CD8-positive, alpha-beta memory T cell (primary cell): ENCODE results near the gene TBCD. TPM values are rescaled to one million over a fixed set of nuclear protein-coding genes. Genes with fewer than 3 reads are reported as not detected.
"Not testable (repeated sequence)": the region's sequence is repeated elsewhere in the genome, so short reads cannot be mapped to it uniquely, and the experiment has no call there.

ENCODE experiments used
- CTCF ChIA-PET: fragments of 350-600 bp; sonication (Branson Sonifier 250); formaldehyde crosslinking; loops from one replicate; lab custom pipeline; 2021; ENCODE audit warnings: antibody characterized with exemption; lab: Charles Lee
- POLR2A ChIA-PET: fragments of 350-600 bp; sonication (Branson Sonifier 250); formaldehyde crosslinking; loops from one replicate; lab custom pipeline; 2021; ENCODE audit warnings: antibody characterized with exemption; lab: Charles Lee
- DNase-seq, 5 donors: peaks; one replicate each; pipeline versions ENCODE4 v3.0.0 to v3.0.0-alpha.2; 2020 to 2022; ENCODE audit warnings: mixed read lengths in 1 of 5
- H3K27ac ChIP-seq: one replicate; pipeline ENCODE4 v1.7.0; 2013; ENCODE audit warnings: low read depth, mild to moderate bottlenecking, low read length, moderate library complexity
- H3K27me3 ChIP-seq: 2 replicates; pipeline ENCODE4 v1.7.0; 2013; ENCODE audit warnings: low read length, mild to moderate bottlenecking; ENCODE audit not compliant: insufficient read depth, poor library complexity, severe bottlenecking
- H3K36me3 ChIP-seq: 2 replicates; pipeline ENCODE4 v1.7.0; 2013; ENCODE audit warnings: mild to moderate bottlenecking, low read length, moderate library complexity; ENCODE audit not compliant: insufficient read depth
- H3K4me1 ChIP-seq: 2 replicates; pipeline ENCODE4 v1.7.0; 2013; ENCODE audit warnings: mild to moderate bottlenecking, low read length, moderate library complexity; ENCODE audit not compliant: insufficient read depth
- H3K4me3 ChIP-seq: 2 replicates; pipeline ENCODE4 v1.7.0; 2013; ENCODE audit warnings: mild to moderate bottlenecking, low read length
- H3K9me3 ChIP-seq: 2 replicates; pipeline ENCODE4 v1.7.0; 2013; ENCODE audit warnings: mild to moderate bottlenecking, low read length
- H3K27ac Mint-ChIP-seq, 8 donors: one replicate each; pipeline ENCODE4 v1.8.0; 2020 to 2021; ENCODE audit warnings: mixed read lengths in 8 of 8, mild to moderate bottlenecking in 6 of 8, inconsistent platforms in 3 of 8, moderate library complexity in 3 of 8
- H3K27me3 Mint-ChIP-seq, 2 donors: one replicate each; pipeline ENCODE4 v1.8.0; 2020 to 2021; ENCODE audit warnings: mixed read lengths in 2 of 2, mild to moderate bottlenecking in 1 of 2, moderate library complexity in 1 of 2
- H3K36me3 Mint-ChIP-seq, 3 donors: one replicate each; pipeline ENCODE4 v1.8.0; 2020 to 2021; ENCODE audit warnings: mixed read lengths in 3 of 3, inconsistent platforms in 1 of 3, mild to moderate bottlenecking in 1 of 3
- H3K4me1 Mint-ChIP-seq, 3 donors: one replicate each; pipeline ENCODE4 v1.8.0; 2020 to 2021; ENCODE audit warnings: mixed read lengths in 3 of 3, inconsistent platforms in 1 of 3, mild to moderate bottlenecking in 1 of 3
- H3K4me3 Mint-ChIP-seq, 7 donors: one replicate each; pipeline ENCODE4 v1.8.0; 2020 to 2021; ENCODE audit warnings: mixed read lengths in 7 of 7, mild to moderate bottlenecking in 6 of 7, moderate library complexity in 4 of 7, inconsistent platforms in 2 of 7
- H3K9me3 Mint-ChIP-seq, 5 donors: one replicate each; pipeline ENCODE4 v1.8.0; 2020 to 2022; ENCODE audit warnings: mixed read lengths in 5 of 5, mild to moderate bottlenecking in 3 of 5, moderate library complexity in 2 of 5, inconsistent platforms in 1 of 5
- polyA plus RNA-seq: library from polyadenylated mRNA; unstranded; fragments of 300-500 nt; fragmentation: Illumina TruSeq; gene quantifications from one replicate; pipeline ENCODE4 v1.2.3, GENCODE V29; 2021
- total RNA-seq, 2 experiments: library from RNA; stranded (reverse); gene quantifications; one replicate each; pipeline ENCODE4 v1.2.3, GENCODE V29; 2021

The TBCD gene
- total and polyA plus RNA-seq, 3 experiments from 2014 or later = 79.1 to 130 (median 83.7) TPM

DNA sequence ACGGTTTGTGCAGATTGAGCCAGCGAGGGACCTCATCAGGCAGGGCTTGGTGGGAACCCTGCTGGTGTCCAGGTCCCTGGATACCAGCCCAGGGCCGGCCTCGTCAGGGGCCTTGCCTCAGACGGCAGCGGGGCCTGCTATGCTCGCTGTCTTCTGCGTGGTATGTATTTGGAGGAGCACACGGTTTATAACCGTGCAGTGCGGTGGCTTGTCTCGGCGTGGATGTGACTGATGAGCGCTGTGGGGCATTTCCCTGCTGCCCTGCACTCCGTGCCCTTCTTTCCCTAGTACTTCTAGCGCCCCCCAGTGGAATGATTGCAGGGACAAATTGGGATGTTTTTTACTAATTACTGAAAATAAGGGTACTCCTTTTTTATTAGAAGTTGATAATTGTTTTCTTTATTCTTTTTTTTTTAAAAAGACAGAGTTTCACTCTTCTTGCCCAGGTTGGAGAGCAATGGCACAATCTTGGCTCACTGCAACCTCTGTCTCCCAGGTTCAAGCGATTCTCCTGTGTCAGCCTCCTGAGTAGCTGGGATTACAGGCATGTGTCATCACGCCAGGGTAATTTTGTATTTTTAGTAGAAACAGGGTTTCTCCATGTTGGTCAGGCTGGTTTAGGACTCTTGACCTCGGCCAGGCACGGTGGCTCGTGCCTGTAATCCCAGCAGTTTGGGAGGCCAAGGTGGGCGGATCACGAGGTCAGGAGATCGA lies 15.3 kb downstream of the TBCD start:
- H3K27ac ChIP-seq = no peak overlapping the region
- Mint-ChIP-seq H3K27me3 (no peaks in the 10 kb centered on the region), H3K4me1 (peaks cover 9 to 16% (median 14%) of the 10 kb centered on the region in 3 donors), H3K36me3 (peaks cover 13 to 73% (median 25%) of the 10 kb centered on the region in 3 donors), H3K4me3 (no peak overlapping the region), H3K9me3 (no peaks in the 10 kb centered on the region), H3K27ac (no peak overlapping the region)
- H3K27me3 ChIP-seq = no peaks in the 10 kb centered on the region
- no peaks in the 10 kb centered on the region for H3K9me3 ChIP-seq
- peaks cover 5% of the 10 kb centered on the region for H3K4me1 ChIP-seq
- H3K4me3 ChIP-seq = no peak overlapping the region
- POLR2A ChIA-PET = no interaction called here
- peaks cover 9% of the 10 kb centered on the region for H3K36me3 ChIP-seq
- CTCF ChIA-PET = interaction anchor here (1.6 kb wide), 1 partner anchor 99 kb away, joined by 5 read pairs; no protein-coding TSS in a partner anchor
- DNase-seq = no peak

DNA sequence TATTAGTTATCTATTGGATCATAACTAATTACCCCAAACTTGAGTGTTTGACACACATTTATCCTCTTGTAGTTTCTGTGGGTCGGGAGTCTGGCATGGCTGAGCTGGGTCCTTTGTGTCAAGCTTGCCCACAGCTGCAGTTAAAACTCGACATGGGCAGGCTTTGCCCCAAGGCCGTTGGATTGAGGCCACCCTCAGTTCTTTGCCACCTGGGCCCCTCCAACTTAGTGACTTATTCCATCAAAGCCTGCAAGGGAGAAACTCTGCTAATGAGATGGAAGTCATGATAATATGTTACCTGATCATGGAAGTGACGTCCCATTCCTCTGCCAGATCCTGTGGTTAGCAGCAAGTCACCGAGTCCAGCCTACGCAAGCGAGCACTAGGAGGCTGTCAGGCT lies 17.2 kb downstream of the TBCD start:
- no peak overlapping the region for H3K27ac Mint-ChIP-seq
- Histone ChIP-seq H3K4me1 (peaks cover 5% of the 10 kb centered on the region), H3K36me3 (peaks cover 9% of the 10 kb centered on the region), H3K27me3 (no peaks in the 10 kb centered on the region), H3K4me3 (no peak overlapping the region), H3K9me3 (no peaks in the 10 kb centered on the region), H3K27ac (no peak overlapping the region)
- H3K4me1 Mint-ChIP-seq = peaks cover 15 to 18% (median 16%) of the 10 kb centered on the region in 3 donors
- no peaks in the 10 kb centered on the region for H3K27me3 Mint-ChIP-seq
- H3K4me3 Mint-ChIP-seq = no peak overlapping the region
- no peak for DNase-seq
- ChIA-PET CTCF (interaction anchor here (1.4 to 1.6 kb wide), 2 partner anchors 11 to 101 kb away, joined by 3 to 5 read pairs; no protein-coding TSS in a partner anchor), POLR2A (no interaction called here)
- peaks cover 13 to 71% (median 22%) of the 10 kb centered on the region in 3 donors for H3K36me3 Mint-ChIP-seq
- H3K9me3 Mint-ChIP-seq = no peaks in the 10 kb centered on the region

DNA sequence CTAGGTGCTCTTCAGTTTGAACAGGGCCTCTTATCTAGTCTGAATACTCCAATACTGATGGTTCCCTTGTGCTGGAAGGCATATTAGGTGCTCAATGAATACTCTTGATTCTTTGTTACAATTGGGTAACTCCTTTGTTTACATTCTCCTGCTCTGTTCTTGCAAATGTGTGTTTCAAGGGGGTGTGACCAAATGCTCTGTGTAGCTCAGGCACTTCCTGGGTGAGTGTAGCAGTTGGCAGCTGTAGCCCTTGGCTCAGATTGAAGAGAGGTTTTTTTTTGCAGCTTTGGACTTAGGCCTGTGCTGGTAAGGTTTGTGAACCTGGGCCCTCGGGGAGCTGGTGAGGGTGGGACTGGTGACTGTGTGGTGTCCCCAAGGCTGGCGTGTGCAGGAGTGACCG lies 20.2 kb downstream of the TBCD start:
- no peaks in the 10 kb centered on the region for H3K9me3 ChIP-seq
- no peaks in the 10 kb centered on the region for H3K27me3 Mint-ChIP-seq
- H3K9me3 Mint-ChIP-seq = no peaks in the 10 kb centered on the region
- H3K4me3 Mint-ChIP-seq = peak overlapping the region in 3 of 7 donors; percentile 15 to 81 (median 50)
- H3K4me1 Mint-ChIP-seq = peaks cover 30 to 41% (median 35%) of the 10 kb centered on the region in 3 donors
- H3K36me3 Mint-ChIP-seq = peaks cover 13 to 49% (median 20%) of the 10 kb centered on the region in 3 donors
- H3K4me3 ChIP-seq = no peak overlapping the region
- POLR2A ChIA-PET = no interaction called here
- H3K4me1 ChIP-seq = peaks cover 10% of the 10 kb centered on the region
- CTCF ChIA-PET = interaction anchor here (1.8 to 2.0 kb wide), 2 partner anchors 10 to 103 kb away, joined by 4 to 7 read pairs; no protein-coding TSS in a partner anchor
- H3K27ac Mint-ChIP-seq = peak overlapping the region in 3 of 8 donors; percentile 17 to 46 (median 43)
- H3K27me3 ChIP-seq = no peaks in the 10 kb centered on the region
- DNase-seq = no peak
- H3K27ac ChIP-seq = no peak overlapping the region
- H3K36me3 ChIP-seq = peaks cover 9% of the 10 kb centered on the region

DNA sequence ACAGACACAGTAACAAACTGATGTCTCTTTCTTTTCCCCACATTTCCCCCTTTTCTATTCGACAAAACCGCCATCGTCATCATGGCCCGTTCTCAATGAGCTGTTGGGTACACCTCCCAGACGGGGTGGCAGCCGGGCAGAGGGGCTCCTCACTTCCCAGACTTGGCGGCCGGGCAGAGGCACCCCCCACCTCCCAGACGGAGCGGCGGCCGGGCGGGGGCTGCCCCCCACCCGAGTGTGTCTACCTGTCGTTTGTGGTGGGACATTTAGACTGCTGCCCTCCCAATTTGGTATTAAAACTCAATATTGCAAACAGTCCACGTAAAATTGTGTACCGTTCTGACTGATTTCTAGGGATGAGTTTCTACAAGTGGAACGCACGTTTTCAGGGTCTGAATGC lies 22.6 kb downstream of the TBCD start:
- Mint-ChIP-seq H3K4me1 (peaks cover 32 to 46% (median 38%) of the 10 kb centered on the region in 3 donors), H3K4me3 (peak overlapping the region in 4 of 7 donors; percentile 71 to 91 (median 76)), H3K36me3 (peaks cover 4 to 31% (median 10%) of the 10 kb centered on the region in 3 donors), H3K27ac (peak overlapping the region in 6 of 8 donors; percentile 6 to 96 (median 84))
- Histone ChIP-seq H3K4me3 (peak overlapping the region; percentile 6), H3K4me1 (peaks cover 10% of the 10 kb centered on the region)
- not testable (repeated sequence) for H3K9me3 Mint-ChIP-seq, H3K27ac ChIP-seq, H3K27me3 ChIP-seq, H3K9me3 ChIP-seq, H3K36me3 ChIP-seq, H3K27me3 Mint-ChIP-seq, DNase-seq
- POLR2A ChIA-PET = interaction anchor here (0.9 kb wide), 1 partner anchor 277 kb away, joined by 3 read pairs; no protein-coding TSS in a partner anchor
- CTCF ChIA-PET = interaction anchor here (1.3 kb wide), 2 partner anchors 86 to 97 kb away, joined by 4 read pairs; no protein-coding TSS in a partner anchor

DNA sequence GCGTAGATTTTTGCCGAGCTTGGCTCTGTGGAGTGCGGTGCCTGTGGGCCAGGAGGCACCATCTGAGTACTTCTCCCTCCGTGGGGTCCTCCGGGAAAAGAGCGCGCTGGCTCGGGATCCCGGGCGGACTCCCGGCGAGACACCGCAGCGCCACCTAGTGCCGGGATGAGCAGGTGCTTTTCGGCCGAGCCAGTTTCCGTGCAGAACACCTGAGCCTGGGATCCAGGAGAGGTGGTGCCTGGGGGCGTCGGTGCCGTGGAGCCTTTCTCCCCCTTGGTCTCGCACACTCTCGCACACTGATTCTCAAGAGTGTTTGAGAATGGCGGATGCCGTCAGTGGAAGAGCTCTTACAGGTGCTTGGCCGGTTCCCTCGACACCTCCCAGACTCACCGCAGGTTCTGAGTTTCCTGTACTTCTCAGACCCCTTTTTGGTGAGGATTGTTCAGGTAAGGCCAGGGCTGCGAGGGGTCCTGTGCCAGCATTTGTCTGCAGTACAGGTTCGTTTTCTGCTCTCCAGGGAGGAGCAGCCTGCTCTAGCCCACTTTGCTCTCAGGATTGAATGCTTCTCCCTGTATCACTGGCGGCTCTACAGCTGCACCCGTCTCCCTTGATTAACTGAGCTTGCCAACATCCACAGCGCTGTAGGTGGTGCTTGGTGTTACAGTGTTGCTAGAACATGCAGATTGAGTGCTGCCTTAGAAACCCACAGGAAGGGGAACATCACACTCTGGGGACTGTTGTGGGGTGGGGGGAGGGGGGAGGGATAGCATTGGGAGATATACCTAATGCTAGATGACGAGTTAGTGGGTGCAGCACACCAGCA lies 23.3 kb downstream of the TBCD start:
- H3K4me1 ChIP-seq = peaks cover 10% of the 10 kb centered on the region
- CTCF ChIA-PET = interaction anchor here (0.8 to 1.3 kb wide), 9 partner anchors 10 to 423 kb away, joined by 3 to 5 read pairs (median 4); no protein-coding TSS in a partner anchor
- DNase-seq = peak; percentile 29 to 67 (median 40)
- no peaks in the 10 kb centered on the region for H3K36me3 ChIP-seq
- H3K4me3 Mint-ChIP-seq = peak overlapping the region; percentile 3 to 91 (median 76)
- no peaks in the 10 kb centered on the region for H3K9me3 ChIP-seq
- H3K27ac Mint-ChIP-seq = peak overlapping the region; percentile 13 to 96 (median 84)
- peak overlapping the region; percentile 6 for H3K4me3 ChIP-seq
- peaks cover 32 to 46% (median 38%) of the 10 kb centered on the region in 3 donors for H3K4me1 Mint-ChIP-seq
- POLR2A ChIA-PET = interaction anchor here (0.9 kb wide), 1 partner anchor 276 kb away, joined by 3 read pairs; no protein-coding TSS in a partner anchor
- peaks cover 0 to 1% of the 10 kb centered on the region in 2 donors for H3K27me3 Mint-ChIP-seq
- H3K27ac ChIP-seq = no peak overlapping the region
- H3K9me3 Mint-ChIP-seq = no peaks in the 10 kb centered on the region
- H3K27me3 ChIP-seq = no peaks in the 10 kb centered on the region
- H3K36me3 Mint-ChIP-seq = peaks cover under 1 to 27% (median 8%) of the 10 kb centered on the region in 3 donors

DNA sequence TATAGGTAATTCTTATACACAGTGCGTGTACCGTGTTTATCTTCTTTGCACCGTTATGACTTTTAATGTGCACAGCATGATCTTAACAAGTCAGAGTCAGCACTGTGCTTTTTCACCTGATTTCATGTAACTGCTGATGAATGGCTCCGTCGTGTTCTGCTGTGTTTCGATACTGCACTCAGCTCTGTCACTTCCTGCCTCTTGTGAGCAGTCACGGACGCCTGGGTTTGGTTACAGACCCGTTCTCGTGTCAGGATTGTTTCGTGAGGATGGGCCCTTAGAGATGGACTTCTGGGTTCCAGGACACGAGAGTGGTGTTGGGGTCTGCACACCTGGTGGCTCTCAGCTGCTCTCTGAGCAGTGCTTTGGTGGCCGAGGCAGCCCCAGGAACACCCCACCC lies 24.6 kb downstream of the TBCD start:
- peaks cover 10% of the 10 kb centered on the region for H3K4me1 ChIP-seq
- H3K36me3 ChIP-seq = peaks cover 1% of the 10 kb centered on the region
- H3K4me3 ChIP-seq = no peak overlapping the region
- Mint-ChIP-seq H3K4me3 (peak overlapping the region in 5 of 7 donors; percentile 41 to 79 (median 50)), H3K27ac (peak overlapping the region in 7 of 8 donors; percentile 29 to 84 (median 69)), H3K4me1 (peaks cover 32 to 46% (median 38%) of the 10 kb centered on the region in 3 donors), H3K36me3 (peaks cover 0 to 23% (median 8%) of the 10 kb centered on the region in 3 donors), H3K27me3 (peaks cover 0 to 1% of the 10 kb centered on the region in 2 donors), H3K9me3 (no peaks in the 10 kb centered on the region)
- ChIA-PET POLR2A (no interaction called here), CTCF (interaction anchor here (1.0 to 1.2 kb wide), 3 partner anchors 12 to 212 kb away, joined by 3 read pairs; no protein-coding TSS in a partner anchor)
- H3K27me3 ChIP-seq = no peaks in the 10 kb centered on the region
- no peak overlapping the region for H3K27ac ChIP-seq
- no peaks in the 10 kb centered on the region for H3K9me3 ChIP-seq
- no peak for DNase-seq

DNA sequence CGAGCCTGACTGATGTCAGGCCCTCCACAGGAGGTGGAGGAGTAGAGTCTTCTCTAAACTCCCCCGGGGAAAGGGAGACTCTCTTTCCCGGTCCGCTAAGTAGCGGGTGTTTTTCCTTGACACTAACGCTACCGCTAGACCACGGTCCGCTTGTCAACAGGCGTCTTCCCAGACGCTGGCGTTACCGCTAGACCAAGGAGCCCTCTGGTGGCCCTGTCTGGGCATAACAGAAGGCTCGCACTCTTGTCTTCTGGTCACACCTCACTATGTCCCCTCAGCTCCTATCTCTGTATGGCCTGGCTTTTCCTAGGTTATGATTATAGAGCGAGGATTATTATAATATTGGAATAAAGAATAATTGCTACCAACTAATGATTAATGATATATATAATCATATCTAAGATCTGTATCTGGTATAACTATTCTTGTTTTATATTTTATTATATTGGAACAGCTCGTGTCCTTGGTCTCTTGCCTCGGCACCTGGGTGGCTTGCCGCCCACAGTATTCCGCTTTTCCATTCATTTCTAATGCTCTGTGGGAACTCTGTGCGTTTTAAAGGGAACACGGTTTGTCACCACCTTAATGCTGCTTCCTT lies 26.0 kb downstream of the TBCD start:
- H3K4me3 ChIP-seq, H3K36me3 ChIP-seq, DNase-seq, H3K9me3 Mint-ChIP-seq, H3K27ac ChIP-seq, H3K4me3 Mint-ChIP-seq, H3K9me3 ChIP-seq, H3K27me3 Mint-ChIP-seq, CTCF ChIA-PET, POLR2A ChIA-PET, H3K27me3 ChIP-seq: not testable (repeated sequence)
- Mint-ChIP-seq H3K4me1 (peaks cover 34 to 47% (median 44%) of the 10 kb centered on the region in 3 donors), H3K36me3 (peaks cover 0 to 20% (median 6%) of the 10 kb centered on the region in 3 donors), H3K27ac (peak overlapping the region in 3 of 8 donors; percentile 29 to 69 (median 29))
- peaks cover 16% of the 10 kb centered on the region for H3K4me1 ChIP-seq
